Measurements from ENCODE around the gene KBTBD8. TPM values are rescaled to one million over a fixed set of nuclear protein-coding genes. Genes with fewer than 3 reads are reported as not detected.

Gene KBTBD8
- total RNA-seq, 1 donor from 2014 or later = 53.3 TPM

DNA sequence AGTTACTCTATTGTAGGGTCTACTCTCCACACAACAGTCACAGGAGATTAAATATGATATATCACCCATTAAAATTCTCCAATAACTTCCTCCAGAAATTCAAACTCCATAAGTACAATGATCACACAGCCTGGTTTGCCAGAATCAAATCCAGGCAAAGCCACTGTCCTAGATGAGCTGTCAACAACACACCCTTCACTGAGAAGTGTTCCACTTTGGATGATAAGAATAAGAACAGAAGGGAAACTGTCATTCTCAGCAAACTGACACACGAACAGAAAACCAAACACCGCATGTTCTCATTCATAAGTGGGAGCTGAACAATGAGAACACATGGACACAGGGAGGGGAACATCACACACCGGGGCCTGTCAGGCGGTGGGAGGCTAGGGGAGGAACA is 41.4 kb upstream of the KBTBD8 start:
- intact Hi-C loops (cut with micrococcal nuclease) = no loop called here
- H3K27ac Mint-ChIP-seq = no peak overlapping the region
- no peaks in the 10 kb centered on the region for H3K4me1 Mint-ChIP-seq
- DNase-seq = no peak
- peaks cover 5% of the 10 kb centered on the region for H3K27me3 Mint-ChIP-seq
- H3K9me3 Mint-ChIP-seq = no peaks in the 10 kb centered on the region
- CTCF ChIA-PET = no interaction called here
- POLR2A ChIA-PET = no interaction called here
- H3K36me3 Mint-ChIP-seq (ENCODE audit: low read depth) = no peaks in the 10 kb centered on the region
- H3K4me3 Mint-ChIP-seq = no peak overlapping the region
- ATAC-seq (ENCODE audit: low read depth) = no peak
- TF ChIP-seq, protein P1, sequence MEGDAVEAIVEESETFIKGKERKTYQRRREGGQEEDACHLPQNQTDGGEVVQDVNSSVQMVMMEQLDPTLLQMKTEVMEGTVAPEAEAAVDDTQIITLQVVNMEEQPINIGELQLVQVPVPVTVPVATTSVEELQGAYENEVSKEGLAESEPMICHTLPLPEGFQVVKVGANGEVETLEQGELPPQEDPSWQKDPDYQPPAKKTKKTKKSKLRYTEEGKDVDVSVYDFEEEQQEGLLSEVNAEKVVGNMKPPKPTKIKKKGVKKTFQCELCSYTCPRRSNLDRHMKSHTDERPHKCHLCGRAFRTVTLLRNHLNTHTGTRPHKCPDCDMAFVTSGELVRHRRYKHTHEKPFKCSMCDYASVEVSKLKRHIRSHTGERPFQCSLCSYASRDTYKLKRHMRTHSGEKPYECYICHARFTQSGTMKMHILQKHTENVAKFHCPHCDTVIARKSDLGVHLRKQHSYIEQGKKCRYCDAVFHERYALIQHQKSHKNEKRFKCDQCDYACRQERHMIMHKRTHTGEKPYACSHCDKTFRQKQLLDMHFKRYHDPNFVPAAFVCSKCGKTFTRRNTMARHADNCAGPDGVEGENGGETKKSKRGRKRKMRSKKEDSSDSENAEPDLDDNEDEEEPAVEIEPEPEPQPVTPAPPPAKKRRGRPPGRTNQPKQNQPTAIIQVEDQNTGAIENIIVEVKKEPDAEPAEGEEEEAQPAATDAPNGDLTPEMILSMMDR (IDR thresholded peaks at IDR 0.05) = no peak

DNA sequence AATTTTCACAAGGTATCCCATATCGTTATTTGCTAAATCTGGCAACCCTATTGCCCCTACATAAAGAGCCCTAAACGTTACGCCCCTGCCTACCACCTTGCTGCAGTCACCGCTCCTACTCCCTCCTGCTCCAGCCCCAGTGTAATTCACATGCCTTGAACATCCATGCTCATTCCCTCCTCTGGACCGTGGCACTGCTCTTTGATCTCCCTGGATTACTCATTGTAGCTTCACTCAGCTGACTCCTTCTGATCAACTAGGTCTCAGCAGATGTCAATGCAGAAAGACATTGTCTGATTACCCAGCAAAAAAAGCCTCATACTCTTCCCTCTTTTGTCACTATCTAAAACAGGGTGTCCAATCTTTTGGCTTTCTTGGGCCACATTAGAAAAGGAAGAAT is 40.7 kb upstream of the KBTBD8 start:
- Mint-ChIP-seq H3K4me3 (no peak overlapping the region), H3K4me1 (no peaks in the 10 kb centered on the region), H3K27ac (no peak overlapping the region), H3K27me3 (peaks cover 5% of the 10 kb centered on the region), H3K9me3 (no peaks in the 10 kb centered on the region), H3K36me3 (ENCODE audit: low read depth) (no peaks in the 10 kb centered on the region)
- TF ChIP-seq, protein P1 (IDR thresholded peaks at IDR 0.05) = no peak
- no peak for ATAC-seq (ENCODE audit: low read depth)
- intact Hi-C loops (cut with micrococcal nuclease) = no loop called here
- POLR2A ChIA-PET = no interaction called here
- CTCF ChIA-PET = no interaction called here
- DNase-seq = no peak

DNA sequence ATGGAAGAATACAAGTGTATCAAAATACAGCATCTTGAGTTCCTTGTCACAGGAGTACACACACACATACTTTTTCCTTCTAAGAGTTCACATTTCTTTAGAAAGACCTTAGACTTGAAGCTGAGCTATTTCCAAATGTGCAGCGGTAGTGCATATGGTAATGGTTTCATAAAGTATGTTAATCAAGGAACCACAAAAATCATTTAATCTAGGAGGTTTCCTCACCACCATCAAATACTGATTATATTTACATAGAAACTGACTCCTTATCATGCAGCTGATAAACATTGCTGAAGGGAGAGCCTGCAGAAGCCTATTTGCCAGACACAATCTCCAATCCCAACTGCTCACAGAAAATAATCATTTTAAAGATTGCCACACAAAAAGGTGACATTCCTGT is 40.0 kb upstream of the KBTBD8 start:
- no peak overlapping the region for H3K27ac Mint-ChIP-seq
- ChIA-PET CTCF (interaction anchor here (1.1 kb wide), 1 partner anchor 19 kb away, joined by 3 read pairs; no protein-coding TSS in a partner anchor), POLR2A (no interaction called here)
- no peaks in the 10 kb centered on the region for H3K36me3 Mint-ChIP-seq (ENCODE audit: low read depth)
- H3K4me1 Mint-ChIP-seq = no peaks in the 10 kb centered on the region
- peaks cover 10% of the 10 kb centered on the region for H3K27me3 Mint-ChIP-seq
- DNase-seq (no peak), ATAC-seq (ENCODE audit: low read depth) (no peak)
- TF ChIP-seq, protein P1 (IDR thresholded peaks at IDR 0.05) = no peak
- H3K9me3 Mint-ChIP-seq = no peaks in the 10 kb centered on the region
- intact Hi-C loops (cut with micrococcal nuclease) = no loop called here
- no peak overlapping the region for H3K4me3 Mint-ChIP-seq

DNA sequence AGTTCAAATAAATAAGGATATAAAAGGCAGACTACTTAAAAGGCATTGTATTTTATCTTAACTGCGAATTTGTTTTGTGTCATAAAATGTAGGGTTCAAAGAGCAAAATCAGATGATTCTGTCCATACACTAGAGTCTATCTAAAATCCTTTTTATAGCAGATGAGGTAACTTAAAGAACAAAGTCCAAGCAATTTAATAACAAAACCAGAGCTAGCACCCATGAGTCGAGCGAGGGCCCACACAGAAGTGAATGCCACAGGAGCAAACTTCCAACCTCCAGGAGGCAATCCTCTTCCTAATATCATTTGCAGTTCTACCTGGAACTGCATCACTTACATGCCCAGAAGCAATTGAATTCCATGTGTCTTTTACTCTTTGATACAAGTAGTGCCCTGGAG is 35.4 kb upstream of the KBTBD8 start:
- Mint-ChIP-seq H3K9me3 (no peaks in the 10 kb centered on the region), H3K36me3 (ENCODE audit: low read depth) (no peaks in the 10 kb centered on the region), H3K4me1 (no peaks in the 10 kb centered on the region), H3K27ac (no peak overlapping the region), H3K27me3 (peaks cover 10% of the 10 kb centered on the region), H3K4me3 (no peak overlapping the region)
- ATAC-seq (ENCODE audit: low read depth) (no peak), DNase-seq (no peak)
- CTCF ChIA-PET = no interaction called here
- POLR2A ChIA-PET = no interaction called here
- TF ChIP-seq, protein P1 (IDR thresholded peaks at IDR 0.05) = no peak
- intact Hi-C loops (cut with micrococcal nuclease) = no loop called here

DNA sequence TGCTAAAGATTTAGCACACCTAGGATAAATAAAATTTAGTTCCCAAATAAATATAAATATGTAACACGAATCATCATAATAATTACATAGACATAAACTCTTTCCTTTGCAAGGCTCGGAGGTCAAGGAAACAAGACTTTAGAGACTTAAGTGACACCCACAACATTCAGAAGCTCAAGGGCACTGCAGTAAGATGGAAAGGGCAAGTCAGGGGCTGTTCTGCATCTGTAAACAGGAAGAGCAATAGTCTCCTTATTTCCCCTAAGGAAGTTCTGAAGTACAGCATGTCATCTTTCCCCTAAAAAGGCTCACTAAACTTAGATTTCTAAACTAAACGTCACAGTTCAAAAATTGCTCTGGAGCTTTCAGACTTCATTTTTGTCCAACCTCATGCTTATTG is 26.9 kb upstream of the KBTBD8 start:
- Mint-ChIP-seq H3K27ac (peak overlapping the region; percentile 88), H3K9me3 (no peaks in the 10 kb centered on the region), H3K27me3 (no peaks in the 10 kb centered on the region), H3K36me3 (ENCODE audit: low read depth) (no peaks in the 10 kb centered on the region), H3K4me1 (peaks cover 15% of the 10 kb centered on the region), H3K4me3 (no peak overlapping the region)
- ChIA-PET CTCF (interaction anchor here (1.0 to 5.4 kb wide), 25 partner anchors 9 to 1922 kb away, joined by 3 to 77 read pairs (median 6); partner anchors contain the start of gene KBTBD8), POLR2A (interaction anchor here (1.2 to 1.8 kb wide), 3 partner anchors 27 to 75 kb away, joined by 4 to 16 read pairs (median 5); partner anchors contain the start of gene KBTBD8)
- no peak for DNase-seq
- TF ChIP-seq, protein P1 (IDR thresholded peaks at IDR 0.05) = no peak
- ATAC-seq (ENCODE audit: low read depth) = no peak
- intact Hi-C loops (cut with micrococcal nuclease) = loop anchor here (1.0 to 5.0 kb wide), 2 partner anchors 411 to 1905 kb away; no protein-coding TSS in a partner anchor

All from activated B cell treated with CpG ODN at 0.5 μM for 24 hours (primary cell).